Effector memory CD4-positive, alpha-beta T cell (primary cell): Measurements from ENCODE around the gene KLHL26.
"Not testable (repeated sequence)": the region's sequence is repeated elsewhere in the genome, so short reads cannot be mapped to it uniquely, and the experiment has no call there.

Experiments used
- DNase-seq, 3 donors: peaks; one replicate each; pipeline ENCODE4 v3.0.0-alpha.2; 2020
- H3K27ac ChIP-seq: 2 replicates; pipeline ENCODE4 v1.7.0; 2013; ENCODE audit warnings: mild to moderate bottlenecking, low read length, moderate library complexity; ENCODE audit not compliant: insufficient read depth, poor library complexity, severe bottlenecking
- H3K27me3 ChIP-seq: replicated peaks from 2 replicates; pipeline ENCODE4 v1.7.0; 2013; ENCODE audit warnings: mild to moderate bottlenecking, low read length; ENCODE audit not compliant: insufficient read depth, control insufficient read depth, poor library complexity, severe bottlenecking
- H3K36me3 ChIP-seq: 2 replicates; pipeline ENCODE4 v1.7.0; 2013; ENCODE audit warnings: mild to moderate bottlenecking, low read length, moderate library complexity; ENCODE audit not compliant: control insufficient read depth, insufficient read depth
- H3K4me1 ChIP-seq: 2 replicates; pipeline ENCODE4 v1.7.0; 2013; ENCODE audit warnings: low read length, mild to moderate bottlenecking; ENCODE audit not compliant: control insufficient read depth, insufficient read depth, poor library complexity, severe bottlenecking
- H3K4me3 ChIP-seq: 2 replicates; pipeline ENCODE4 v1.7.0; 2013; ENCODE audit warnings: low read length, low read depth, mild to moderate bottlenecking; ENCODE audit not compliant: insufficient read depth, poor library complexity, severe bottlenecking
- H3K9me3 ChIP-seq: 2 replicates; pipeline ENCODE4 v1.7.0; 2013; ENCODE audit warnings: mild to moderate bottlenecking, low read length, moderate library complexity; ENCODE audit not compliant: control insufficient read depth

The KLHL26 gene

GRCh38 chr19:18593367-18594095 lies 43.3 kb upstream of the KLHL26 start:
- H3K27me3 ChIP-seq, result no peaks in the 10 kb centered on the region
- DNase-seq, result no peak
- peaks cover 27% of the 10 kb centered on the region for H3K4me1 ChIP-seq
- no peaks in the 10 kb centered on the region for H3K9me3 ChIP-seq
- H3K4me3 ChIP-seq, result no peak overlapping the region
- no peaks in the 10 kb centered on the region for H3K36me3 ChIP-seq
- no peak overlapping the region for H3K27ac ChIP-seq

GRCh38 chr19:18594096-18594823 lies 42.6 kb upstream of the KLHL26 start:
- Histone ChIP-seq H3K27me3 (no peaks in the 10 kb centered on the region), H3K9me3 (no peaks in the 10 kb centered on the region), H3K4me1 (peaks cover 24% of the 10 kb centered on the region), H3K27ac (peak overlapping the region; percentile 27), H3K36me3 (no peaks in the 10 kb centered on the region), H3K4me3 (peak overlapping the region; percentile 59)
- peak; percentile 58 to 65 (median 59) for DNase-seq

GRCh38 chr19:18594824-18595373 lies 41.9 kb upstream of the KLHL26 start:
- Histone ChIP-seq H3K36me3 (no peaks in the 10 kb centered on the region), H3K9me3 (no peaks in the 10 kb centered on the region), H3K27ac (peak overlapping the region; percentile 27), H3K4me1 (peaks cover 18% of the 10 kb centered on the region), H3K27me3 (no peaks in the 10 kb centered on the region), H3K4me3 (peak overlapping the region; percentile 59)
- no peak for DNase-seq

GRCh38 chr19:18595475-18595874 lies 41.4 kb upstream of the KLHL26 start:
- Histone ChIP-seq H3K4me3 (no peak overlapping the region), H3K9me3 (no peaks in the 10 kb centered on the region), H3K27ac (no peak overlapping the region), H3K4me1 (peaks cover 12% of the 10 kb centered on the region), H3K36me3 (no peaks in the 10 kb centered on the region), H3K27me3 (no peaks in the 10 kb centered on the region)
- DNase-seq, result no peak

- no peak overlapping the region for H3K4me3 ChIP-seq
- H3K9me3 ChIP-seq, result no peaks in the 10 kb centered on the region
- H3K36me3 ChIP-seq, result no peaks in the 10 kb centered on the region
- no peak overlapping the region for H3K27ac ChIP-seq
- no peaks in the 10 kb centered on the region for H3K27me3 ChIP-seq
- peaks cover 12% of the 10 kb centered on the region for H3K4me1 ChIP-seq
- no peak for DNase-seq
Measured at GRCh38 chr19:18596752-18597157, 40.1 kb upstream of the KLHL26 start.

DNA sequence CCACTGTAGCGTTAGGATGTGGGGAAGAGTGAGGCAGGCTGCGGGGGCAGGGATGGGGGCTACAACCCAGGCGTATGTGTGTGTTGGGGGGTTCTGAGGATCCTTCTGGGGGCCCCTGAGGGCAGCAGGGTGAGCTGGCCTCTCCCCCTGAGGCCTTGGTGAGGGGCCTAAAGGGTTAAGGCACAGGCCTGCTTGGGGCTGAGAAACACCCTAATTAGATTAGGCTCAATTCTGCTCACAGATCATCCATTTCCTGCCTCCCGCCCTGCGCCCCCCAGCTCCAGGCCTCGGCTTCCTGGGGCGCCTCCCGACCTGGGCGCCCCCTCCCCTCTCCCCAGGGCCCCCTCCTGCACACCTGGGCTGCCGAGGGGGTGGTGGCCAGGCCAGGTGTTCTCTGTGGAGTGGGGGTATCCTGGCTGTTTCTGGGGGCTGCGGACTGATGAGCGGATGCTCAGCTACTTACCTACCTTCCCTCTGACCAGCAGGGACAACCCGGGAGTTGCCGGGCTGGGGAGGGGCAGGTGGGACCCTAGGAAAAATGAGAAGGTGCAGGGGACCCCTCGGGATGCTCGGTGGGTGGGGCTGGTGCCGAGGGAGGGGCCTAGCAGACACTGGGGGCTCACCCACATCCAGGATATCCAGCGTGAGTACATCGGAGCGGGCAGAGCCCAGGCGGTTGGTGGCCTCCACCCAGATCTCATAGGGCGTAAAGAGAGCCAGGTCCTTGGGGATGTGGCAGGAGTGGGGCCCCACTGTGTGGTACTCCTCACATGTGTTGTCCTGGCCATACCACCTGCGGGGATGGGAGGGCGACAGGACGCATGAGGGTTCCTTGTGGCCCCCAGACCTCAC lies 38.8 kb upstream of the KLHL26 start:
- Histone ChIP-seq H3K36me3 (no peaks in the 10 kb centered on the region), H3K27ac (no peak overlapping the region), H3K4me3 (no peak overlapping the region), H3K9me3 (no peaks in the 10 kb centered on the region), H3K4me1 (peaks cover 12% of the 10 kb centered on the region), H3K27me3 (peaks cover 4% of the 10 kb centered on the region)
- no peak for DNase-seq

DNA sequence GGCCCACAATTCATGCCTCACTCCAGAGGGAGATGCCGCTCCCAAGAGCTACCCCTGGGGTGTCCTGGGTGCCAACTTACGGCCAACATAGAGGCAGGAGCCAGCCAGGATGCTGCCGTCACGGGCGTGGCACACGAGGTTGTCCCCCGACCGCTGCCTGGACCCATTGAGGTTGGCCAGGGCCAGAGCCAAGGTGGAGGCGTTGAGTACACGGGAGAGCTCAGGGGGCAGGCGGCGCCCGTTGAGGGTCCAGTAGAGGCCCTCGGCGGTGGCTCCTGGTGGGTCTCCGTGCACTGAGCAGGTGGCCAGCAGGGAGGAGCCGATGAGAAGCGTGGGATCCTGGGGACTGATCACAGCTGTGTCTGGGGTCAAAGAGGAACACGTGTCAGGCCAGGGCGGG lies 37.3 kb upstream of the KLHL26 start:
- H3K36me3 ChIP-seq, result no peaks in the 10 kb centered on the region
- H3K27me3 ChIP-seq, result peaks cover 17% of the 10 kb centered on the region
- H3K4me1 ChIP-seq, result peaks cover 12% of the 10 kb centered on the region
- H3K9me3 ChIP-seq, result no peaks in the 10 kb centered on the region
- H3K27ac ChIP-seq, result no peak overlapping the region
- DNase-seq, result no peak
- no peak overlapping the region for H3K4me3 ChIP-seq

DNA sequence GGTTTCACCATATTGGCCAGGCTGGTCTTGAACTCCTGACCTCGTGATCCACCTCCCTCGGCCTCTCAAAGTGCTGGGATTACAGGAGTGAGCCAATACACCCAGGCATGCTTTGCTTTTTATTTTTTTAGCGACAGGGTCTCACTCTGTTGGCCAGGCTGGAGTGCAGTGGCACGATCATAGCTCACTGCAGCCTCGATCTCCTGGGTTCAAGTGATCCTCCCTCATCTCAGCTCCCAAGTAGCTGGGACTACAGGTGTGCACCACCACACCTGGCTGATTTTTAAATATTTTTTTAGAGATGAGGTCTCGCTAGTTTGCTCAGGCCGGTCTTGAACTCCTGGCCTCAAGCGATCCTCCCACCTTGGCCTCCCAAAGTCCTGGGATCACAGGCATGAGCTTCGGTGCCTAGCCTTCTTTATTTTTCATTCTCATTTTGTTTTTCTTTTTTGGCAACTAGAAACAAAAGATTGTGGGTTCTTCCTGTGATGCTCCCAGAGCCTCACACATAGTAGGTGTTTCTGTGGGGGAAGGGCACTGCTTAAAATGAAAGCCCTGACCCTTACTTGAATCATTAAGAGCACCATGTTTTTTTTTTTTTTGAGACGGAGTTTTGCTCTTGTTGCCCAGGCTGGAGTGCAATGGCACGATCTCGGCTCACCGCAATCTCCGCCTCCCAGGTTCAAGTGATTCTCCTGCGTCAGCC lies 36.0 kb upstream of the KLHL26 start:
- Histone ChIP-seq H3K27me3 (peaks cover 31% of the 10 kb centered on the region), H3K4me1 (peaks cover 11% of the 10 kb centered on the region)
- not testable (repeated sequence) for H3K36me3 ChIP-seq, H3K4me3 ChIP-seq, H3K27ac ChIP-seq, H3K9me3 ChIP-seq, DNase-seq

GRCh38 chr19:18601875-18602274 lies 35.0 kb upstream of the KLHL26 start:
- H3K27me3 ChIP-seq, result peaks cover 37% of the 10 kb centered on the region
- no peak overlapping the region for H3K4me3 ChIP-seq
- no peak overlapping the region for H3K27ac ChIP-seq
- peaks cover 11% of the 10 kb centered on the region for H3K4me1 ChIP-seq
- H3K36me3 ChIP-seq, result no peaks in the 10 kb centered on the region
- no peaks in the 10 kb centered on the region for H3K9me3 ChIP-seq
- DNase-seq, result no peak
